HG03159 (cell line): ENCODE data around the gene FIP1L1.

Experiments
- ATAC-seq: cut with Tn5 transposase; IDR thresholded peaks from one replicate; pipeline ENCODE4 v1.9.1; 2021; ENCODE audit warnings: mild to moderate bottlenecking, moderate library complexity; ENCODE audit not compliant: unreplicated experiment

FIP1L1 gene

DNA sequence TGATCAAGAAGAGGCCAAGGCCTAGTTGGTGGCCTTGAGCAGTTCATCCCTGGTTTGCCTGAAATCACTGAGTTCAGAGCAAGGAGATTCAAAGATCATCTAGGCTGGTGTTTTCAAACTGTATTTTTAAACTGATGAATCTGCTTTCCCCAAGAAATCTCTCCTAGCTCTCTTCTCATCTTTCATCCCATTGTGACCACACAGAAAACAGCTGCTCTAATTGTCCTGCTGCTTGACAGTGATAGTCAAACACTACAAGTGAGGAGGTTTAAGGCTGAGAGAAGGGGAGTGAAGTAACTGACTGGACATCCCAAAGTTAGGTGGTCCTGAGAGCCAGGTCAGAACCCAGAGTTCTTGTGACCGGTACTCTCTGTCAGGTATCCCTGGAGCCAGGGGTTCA, 122.3 kb downstream of the FIP1L1 start:
- no peak for ATAC-seq

DNA sequence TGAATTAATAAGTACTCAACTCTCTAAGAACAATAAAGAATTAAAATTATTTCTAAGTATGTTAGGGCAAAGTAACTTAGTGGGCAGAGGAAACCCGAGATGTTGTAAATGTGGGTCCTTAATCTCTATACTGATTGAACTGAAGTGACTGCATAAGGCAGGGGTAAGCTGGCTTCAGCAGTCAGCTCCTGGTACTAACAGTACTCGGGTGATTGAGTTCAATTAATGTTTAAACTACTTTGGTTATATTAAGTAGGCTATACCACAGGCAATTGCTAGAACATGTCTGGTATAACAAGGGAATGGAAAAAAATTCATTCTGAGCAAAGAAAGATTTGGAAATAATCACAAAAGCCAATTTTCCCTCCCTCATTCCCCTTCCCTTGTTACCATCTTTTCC, 123.1 kb downstream of the FIP1L1 start:
- no peak for ATAC-seq

DNA sequence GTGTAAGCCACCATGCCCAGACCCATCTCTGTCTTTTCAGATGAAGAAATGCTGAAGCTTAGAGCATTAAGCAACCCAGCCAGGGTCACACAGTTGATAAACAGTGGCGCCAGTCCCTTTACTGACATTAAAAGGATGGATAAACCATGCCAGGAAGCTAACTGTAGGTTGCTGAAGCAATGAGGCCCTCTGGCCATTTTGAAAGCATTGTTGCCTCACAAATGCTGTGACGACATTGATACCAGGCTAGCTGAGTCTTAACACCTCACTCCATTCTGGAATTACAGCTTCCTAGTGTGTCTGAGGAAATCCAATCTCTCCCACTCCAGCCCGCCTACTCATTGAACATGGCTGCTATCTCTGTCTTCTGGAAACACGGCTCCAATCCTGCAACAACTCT, 124.1 kb downstream of the FIP1L1 start:
- ATAC-seq = no peak

DNA sequence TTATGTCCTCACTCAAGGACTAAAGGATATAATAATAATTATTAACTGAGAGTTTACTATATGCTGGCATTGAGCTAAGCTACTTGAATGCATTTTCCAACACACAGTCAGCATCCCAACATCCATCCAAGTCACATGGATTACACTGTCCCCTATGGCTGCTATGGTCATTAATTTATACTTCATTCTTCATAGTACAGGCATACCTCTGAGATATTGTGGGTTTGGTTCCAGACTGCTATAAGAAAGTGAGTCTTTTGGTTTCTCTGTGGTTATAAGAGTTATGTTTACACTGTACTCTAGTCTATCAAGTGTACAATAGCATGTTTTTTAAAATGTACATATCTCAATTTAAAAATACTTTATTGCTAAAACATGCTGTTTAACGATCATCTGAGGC, 124.7 kb downstream of the FIP1L1 start:
- ATAC-seq = no peak

DNA sequence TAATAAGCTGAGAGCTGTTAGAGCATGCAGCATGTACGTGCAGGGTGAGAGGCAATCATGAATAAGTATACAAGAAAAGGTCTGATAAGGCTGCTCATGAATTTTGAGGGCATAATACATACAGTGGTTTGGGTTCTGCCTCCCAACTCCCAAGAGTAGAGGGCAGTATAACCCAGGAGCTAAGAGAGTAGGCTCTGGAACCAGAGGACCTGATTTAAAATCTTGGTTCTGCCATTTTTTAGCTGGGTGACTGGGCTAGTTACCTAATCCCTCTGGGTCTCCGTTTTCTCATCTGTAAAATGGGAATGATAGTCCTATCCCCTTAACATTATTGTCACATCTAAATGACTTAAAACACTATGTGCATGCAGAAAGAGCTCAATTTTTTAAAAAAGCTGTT, 128.5 kb downstream of the FIP1L1 start:
- no peak for ATAC-seq

DNA sequence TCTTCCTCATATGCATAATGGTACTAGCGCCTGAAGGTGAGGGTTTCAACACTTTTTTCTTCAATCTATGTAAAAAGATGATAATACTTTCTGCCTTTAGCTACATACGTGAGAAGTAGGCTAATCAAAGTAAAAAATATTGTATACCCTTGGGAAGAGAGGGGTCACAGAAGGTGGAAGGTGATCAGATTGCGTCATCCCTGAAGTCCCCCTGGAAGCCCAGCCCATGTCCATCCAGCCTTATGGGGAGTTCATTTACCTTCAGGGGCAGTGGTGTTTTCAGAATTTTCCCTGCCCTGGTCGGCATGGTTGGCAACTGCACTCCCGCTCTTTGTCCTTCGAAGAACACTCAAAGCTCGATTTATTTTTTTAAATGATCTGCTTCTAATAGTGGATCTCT, 129.6 kb downstream of the FIP1L1 start:
- no peak for ATAC-seq

DNA sequence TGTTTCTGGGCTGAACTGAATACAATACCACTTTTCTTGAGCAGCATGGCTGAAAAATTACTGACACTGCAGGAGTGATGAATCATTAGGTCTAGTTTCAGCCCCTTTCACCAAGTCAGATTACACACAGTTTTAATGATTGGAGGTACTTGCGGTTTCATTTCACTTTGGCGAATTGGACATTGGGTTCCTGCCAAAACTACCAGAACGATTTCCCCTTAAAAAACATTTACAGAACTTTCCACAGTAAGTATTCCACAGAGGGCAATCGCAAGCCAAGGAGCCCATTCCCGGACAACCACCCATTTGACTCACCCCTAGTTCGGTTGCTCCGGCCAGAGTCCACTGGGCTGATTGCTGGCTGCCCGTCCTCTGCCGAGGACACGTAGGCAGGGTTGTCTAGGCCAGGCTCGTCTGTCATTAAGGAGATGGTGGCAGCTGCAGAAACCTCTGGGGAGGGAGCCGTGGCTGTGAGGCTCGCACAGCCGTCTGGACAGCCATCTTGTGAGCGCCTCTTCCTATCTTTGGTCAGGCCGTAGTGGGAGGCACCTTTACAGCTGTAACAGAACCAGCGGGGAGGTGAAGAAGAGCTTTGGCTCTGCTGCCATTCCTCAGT, 130.3 kb downstream of the FIP1L1 start:
- no peak for ATAC-seq

DNA sequence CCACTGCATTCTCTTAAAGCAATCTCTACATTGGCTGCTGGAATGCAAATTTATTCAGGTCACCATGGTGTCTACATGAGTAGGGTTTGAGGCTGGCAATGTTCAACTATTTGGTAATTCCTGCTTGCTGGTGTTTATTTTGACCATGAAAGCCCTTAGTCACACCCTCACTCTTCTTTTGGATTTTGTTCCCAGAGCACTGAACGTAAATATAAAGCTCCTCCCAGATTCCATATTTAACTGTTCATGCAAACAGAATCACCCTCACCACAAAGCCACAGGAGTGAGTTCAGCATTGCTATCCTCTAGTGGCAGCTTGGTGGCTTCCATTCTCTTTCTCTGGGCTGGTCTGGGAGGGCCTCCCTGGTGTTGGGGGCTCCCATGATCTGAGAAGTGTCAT, 131.0 kb downstream of the FIP1L1 start:
- no peak for ATAC-seq

DNA sequence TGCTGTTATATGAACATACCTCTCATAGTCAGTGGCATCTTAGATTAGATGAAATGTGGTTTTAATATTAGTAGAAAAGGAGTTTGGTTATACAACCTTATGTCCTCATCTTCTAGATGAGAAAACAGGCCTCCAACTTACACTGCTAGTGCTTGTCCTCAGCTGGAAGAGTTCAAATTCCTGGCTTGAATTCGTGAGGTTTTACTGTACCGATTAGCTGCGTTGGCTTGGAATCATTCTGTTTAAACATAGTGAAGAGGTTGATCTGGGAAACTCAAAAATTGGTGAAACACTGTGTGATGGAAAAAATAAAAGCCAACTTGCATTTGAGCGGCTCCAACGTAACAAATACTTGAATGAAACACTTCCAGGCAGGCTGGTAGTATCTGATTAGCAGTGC, 132.9 kb downstream of the FIP1L1 start:
- ATAC-seq = no peak
